Calu3 (cell line): ENCODE measurements around the gene KRTAP10-1. TPM values are rescaled to one million over a fixed set of nuclear protein-coding genes. Genes with fewer than 3 reads are reported as not detected.

Source experiments
- BruUV-seq: library from RNA; stranded (reverse); fragments of 400-500 nt; replicated peaks from 2 replicates; lab custom pipeline; 2021; lab: Mats Ljungman, UMichigan
- CTCF ChIA-PET: fragments of 300-600 bp; sonication (Branson Sonifier 250); formaldehyde crosslinking; loops from one replicate; lab custom pipeline; 2022; ENCODE audit warnings: antibody characterized with exemption; lab: Charles Lee
- DNase-seq: peaks from one replicate; pipeline ENCODE4 v3.0.0; 2022
- H3K27ac Mint-ChIP-seq: one replicate; pipeline ENCODE4 v1.8.0; 2022; ENCODE audit warnings: mixed read lengths; ENCODE audit not compliant: unreplicated experiment
- H3K27me3 Mint-ChIP-seq: one replicate; pipeline ENCODE4 v1.8.0; 2022; ENCODE audit warnings: mixed read lengths; ENCODE audit not compliant: unreplicated experiment
- H3K36me3 Mint-ChIP-seq: one replicate; pipeline ENCODE4 v1.8.0; 2022; ENCODE audit warnings: mild to moderate bottlenecking, moderate library complexity, mixed read lengths; ENCODE audit not compliant: insufficient read depth, unreplicated experiment
- H3K4me1 Mint-ChIP-seq: one replicate; pipeline ENCODE4 v1.8.0; 2022; ENCODE audit warnings: mild to moderate bottlenecking, low read depth, mixed read lengths; ENCODE audit not compliant: unreplicated experiment
- H3K4me3 Mint-ChIP-seq: one replicate; pipeline ENCODE4 v1.8.0; 2022; ENCODE audit warnings: mild to moderate bottlenecking, low read depth, moderate library complexity, mixed read lengths; ENCODE audit not compliant: unreplicated experiment
- H3K9me3 Mint-ChIP-seq: one replicate; pipeline ENCODE4 v1.8.0; 2022; ENCODE audit warnings: low read depth, mixed read lengths; ENCODE audit not compliant: unreplicated experiment
- intact Hi-C: fragments of 100-400 bp; cut with micrococcal nuclease; formaldehyde crosslinking; loops from one replicate; pipeline ENCODE4 v1.10.0; 2022; ENCODE audit not compliant: unreplicated experiment
- total RNA-seq: library from RNA; stranded (reverse); gene quantifications from 2 replicates; pipeline ENCODE4 v1.2.3, GENCODE V29; 2022
- TF ChIP-seq, protein P1 (sequence below): fragments of 200-600 bp; IDR thresholded peaks from one replicate; pipeline ENCODE4 v1.8.0; 2022; ENCODE audit warnings: antibody characterized with exemption; ENCODE audit not compliant: unreplicated experiment

KRTAP10-1 gene
- total RNA-seq, 1 experiment from 2014 or later: not detected

DNA sequence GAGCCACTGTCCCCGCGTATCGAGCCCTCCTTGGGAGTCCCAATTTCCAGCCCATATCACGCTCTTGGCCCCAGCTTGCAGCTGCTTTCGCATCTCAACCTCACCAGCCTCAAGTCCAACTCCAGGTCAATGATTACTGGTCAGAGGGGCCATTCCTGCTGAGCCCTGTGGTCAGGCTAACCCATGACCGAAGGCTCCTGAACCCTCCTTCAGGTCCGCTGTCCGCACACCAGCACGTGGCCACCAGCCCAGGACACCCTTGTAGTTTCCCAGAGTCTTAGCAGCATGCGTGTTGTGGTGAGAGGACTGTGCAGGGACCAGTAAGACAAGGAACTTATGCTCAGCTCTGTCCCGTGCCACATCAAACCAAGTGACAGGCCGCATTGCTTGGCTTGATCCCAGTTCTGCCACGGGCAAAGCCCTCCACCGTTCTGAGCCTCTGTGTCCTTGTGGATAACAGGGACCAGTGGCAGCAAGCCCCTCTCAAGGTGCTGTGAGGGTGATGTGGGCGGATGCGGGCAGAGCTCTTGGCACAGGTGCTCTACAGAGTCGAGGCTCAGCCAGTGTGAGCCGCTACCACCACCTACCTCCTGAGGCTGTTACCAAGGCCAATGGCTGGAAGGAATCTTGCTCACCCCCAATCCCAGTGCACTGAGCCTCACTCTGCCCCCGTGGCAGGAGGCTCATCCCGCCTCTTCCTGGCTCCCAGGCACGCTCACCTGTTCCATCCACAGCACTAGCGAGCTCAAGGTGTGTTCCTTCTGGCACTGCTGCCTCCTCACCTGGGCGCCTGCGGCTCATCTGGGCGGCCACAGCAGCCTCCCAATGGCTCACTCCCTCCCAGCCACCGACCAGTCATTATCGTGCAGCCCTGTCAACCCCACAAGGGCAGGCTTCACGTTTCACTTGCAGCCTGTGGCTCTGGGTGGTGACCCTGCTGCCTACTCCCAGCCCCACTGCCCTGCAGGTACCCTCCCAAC is 20.4 kb downstream of the KRTAP10-1 start:
- Mint-ChIP-seq H3K9me3 (peaks cover 3% of the 10 kb centered on the region), H3K4me1 (no peaks in the 10 kb centered on the region), H3K4me3 (no peak overlapping the region), H3K27ac (no peak overlapping the region), H3K36me3 (no peaks in the 10 kb centered on the region), H3K27me3 (peaks cover 23% of the 10 kb centered on the region)
- TF ChIP-seq, protein P1, sequence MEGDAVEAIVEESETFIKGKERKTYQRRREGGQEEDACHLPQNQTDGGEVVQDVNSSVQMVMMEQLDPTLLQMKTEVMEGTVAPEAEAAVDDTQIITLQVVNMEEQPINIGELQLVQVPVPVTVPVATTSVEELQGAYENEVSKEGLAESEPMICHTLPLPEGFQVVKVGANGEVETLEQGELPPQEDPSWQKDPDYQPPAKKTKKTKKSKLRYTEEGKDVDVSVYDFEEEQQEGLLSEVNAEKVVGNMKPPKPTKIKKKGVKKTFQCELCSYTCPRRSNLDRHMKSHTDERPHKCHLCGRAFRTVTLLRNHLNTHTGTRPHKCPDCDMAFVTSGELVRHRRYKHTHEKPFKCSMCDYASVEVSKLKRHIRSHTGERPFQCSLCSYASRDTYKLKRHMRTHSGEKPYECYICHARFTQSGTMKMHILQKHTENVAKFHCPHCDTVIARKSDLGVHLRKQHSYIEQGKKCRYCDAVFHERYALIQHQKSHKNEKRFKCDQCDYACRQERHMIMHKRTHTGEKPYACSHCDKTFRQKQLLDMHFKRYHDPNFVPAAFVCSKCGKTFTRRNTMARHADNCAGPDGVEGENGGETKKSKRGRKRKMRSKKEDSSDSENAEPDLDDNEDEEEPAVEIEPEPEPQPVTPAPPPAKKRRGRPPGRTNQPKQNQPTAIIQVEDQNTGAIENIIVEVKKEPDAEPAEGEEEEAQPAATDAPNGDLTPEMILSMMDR: no peak
- CTCF ChIA-PET: no interaction called here
- no TSS peak for BruUV-seq
- no peak for DNase-seq
- intact Hi-C loops: no loop called here

DNA sequence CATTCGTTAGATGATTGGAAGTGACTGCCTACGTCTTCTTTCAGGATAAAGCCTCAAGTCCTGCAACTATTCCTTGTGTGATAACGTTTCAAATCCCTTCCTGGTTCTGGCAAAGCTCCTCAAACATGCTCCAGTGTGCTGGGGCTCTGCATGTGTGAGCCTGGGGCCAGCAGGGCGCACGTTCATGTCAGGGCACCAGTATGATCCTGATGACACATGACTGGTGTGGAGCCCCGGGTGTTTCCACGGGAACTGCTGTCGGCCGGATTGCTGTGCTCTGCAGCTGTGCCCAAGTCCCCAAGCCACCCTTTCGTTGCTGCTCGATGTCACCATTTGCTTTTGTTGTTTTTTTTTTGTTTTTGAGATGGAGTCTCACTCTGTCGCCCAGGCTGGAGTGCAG is 21.3 kb downstream of the KRTAP10-1 start:
- no TSS peak for BruUV-seq
- Mint-ChIP-seq H3K27me3 (peaks cover 23% of the 10 kb centered on the region), H3K4me1 (no peaks in the 10 kb centered on the region), H3K27ac (no peak overlapping the region), H3K4me3 (no peak overlapping the region), H3K9me3 (peaks cover 3% of the 10 kb centered on the region), H3K36me3 (no peaks in the 10 kb centered on the region)
- CTCF ChIA-PET: interaction anchor here (0.8 kb wide), 1 partner anchor 275 kb away, joined by 3 read pairs; no protein-coding TSS in a partner anchor
- intact Hi-C loops: no loop called here
- TF ChIP-seq, protein P1: no peak
- DNase-seq: no peak

DNA sequence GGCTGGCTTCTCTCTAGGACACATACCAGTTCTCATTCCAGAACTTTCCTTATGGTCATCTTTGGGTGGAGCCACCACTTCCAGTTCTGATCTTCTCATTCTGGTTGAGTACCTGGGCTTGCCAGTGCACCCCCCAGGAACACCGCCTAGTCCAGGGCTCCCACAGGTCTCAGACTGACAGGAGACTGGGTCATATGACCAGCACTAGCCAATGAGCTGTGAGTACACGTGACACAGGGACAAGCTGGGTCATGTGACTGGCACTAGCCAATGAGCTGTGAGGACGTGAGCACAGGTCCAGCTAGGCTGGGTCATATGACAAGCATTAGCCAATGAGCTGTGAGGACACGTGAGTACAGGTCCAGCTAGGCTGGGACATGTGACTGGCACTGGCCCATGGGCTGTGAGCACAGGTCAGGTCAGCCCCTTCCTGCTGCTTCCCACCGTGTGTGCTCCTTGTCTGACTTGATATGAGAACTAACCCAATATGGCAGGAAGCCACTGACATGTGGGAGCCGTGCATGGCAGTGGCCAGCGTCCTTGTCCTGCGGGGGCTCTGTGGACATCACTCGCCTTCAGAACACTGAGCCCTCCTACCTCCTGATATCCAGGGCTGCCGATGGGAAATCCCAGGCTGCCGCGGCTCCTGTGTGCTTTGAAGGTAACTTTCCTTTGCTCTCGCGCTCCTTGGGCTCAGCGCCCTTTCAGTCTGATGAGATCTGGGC is 22.7 kb downstream of the KRTAP10-1 start:
- Mint-ChIP-seq H3K36me3 (no peaks in the 10 kb centered on the region), H3K27me3 (peaks cover 31% of the 10 kb centered on the region), H3K9me3 (peaks cover 3% of the 10 kb centered on the region), H3K4me3 (no peak overlapping the region), H3K27ac (no peak overlapping the region), H3K4me1 (no peaks in the 10 kb centered on the region)
- no peak for DNase-seq
- BruUV-seq: no TSS peak
- TF ChIP-seq, protein P1: no peak
- CTCF ChIA-PET: no interaction called here
- intact Hi-C loops: no loop called here

DNA sequence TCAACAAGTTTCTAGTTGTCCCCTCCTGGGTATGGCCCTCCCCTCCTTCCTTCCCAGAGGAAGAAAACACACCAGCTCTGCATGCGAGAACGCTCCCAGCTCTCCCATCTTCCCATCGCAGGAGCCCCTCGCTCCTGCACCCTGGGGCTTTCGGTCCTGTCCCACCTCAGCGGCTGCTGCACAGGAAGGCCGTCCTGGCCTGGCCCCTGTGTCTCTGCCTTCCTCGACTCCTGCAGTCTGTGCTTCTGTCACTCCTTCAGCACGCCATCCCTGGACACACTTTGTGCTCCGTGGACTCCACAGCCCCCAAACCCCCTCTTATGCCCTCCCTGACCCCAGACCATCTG is 23.2 kb downstream of the KRTAP10-1 start:
- peaks cover 36% of the 10 kb centered on the region for H3K27me3 Mint-ChIP-seq
- intact Hi-C loops: no loop called here
- no peak overlapping the region for H3K27ac Mint-ChIP-seq

More for the DNA sequence above, 23.2 kb downstream of the KRTAP10-1 start:
- CTCF ChIA-PET: no interaction called here
- no TSS peak for BruUV-seq
- no peak for DNase-seq
- H3K36me3 Mint-ChIP-seq: no peaks in the 10 kb centered on the region
- TF ChIP-seq, protein P1: no peak
- peaks cover 3% of the 10 kb centered on the region for H3K9me3 Mint-ChIP-seq
- H3K4me3 Mint-ChIP-seq: no peak overlapping the region
- no peaks in the 10 kb centered on the region for H3K4me1 Mint-ChIP-seq
